GM23338 (cell line): Measurements from ENCODE around the gene SFT2D2. TPM values are rescaled to one million over a fixed set of nuclear protein-coding genes. Genes with fewer than 3 reads are reported as not detected.

Experiments
- ATAC-seq: fragments of 200-7000 bp; cut with Tn5 transposase; 3 replicates; pipeline ENCODE4 v1.9.1; 2020
- DNase-seq: peaks from one replicate; pipeline ENCODE4 v3.0.0-alpha.2; 2015; ENCODE audit warnings: low spot score
- H2AFZ ChIP-seq: fragments of 200-600 bp; sonication (generic); 2 replicates; pipeline ENCODE4 v1.8.0; 2016; ENCODE audit warnings: antibody characterized with exemption, mild to moderate bottlenecking, moderate library complexity
- H3F3A ChIP-seq: fragments of 200-600 bp; sonication (generic); replicated peaks from 2 replicates; pipeline ENCODE4 v1.8.0; 2017; ENCODE audit warnings: antibody characterized with exemption, mixed run types, low read depth
- H3K27ac ChIP-seq: fragments of 200-600 bp; sonication (generic); 2 replicates; pipeline ENCODE4 v1.6.1; 2016; ENCODE audit warnings: low read depth
- H3K27me3 ChIP-seq: fragments of 200-600 bp; sonication (generic); 2 replicates; pipeline ENCODE4 v1.8.0; 2016; ENCODE audit warnings: mild to moderate bottlenecking, mixed run types, moderate library complexity; ENCODE audit not compliant: insufficient read depth
- H3K36me3 ChIP-seq: fragments of 200-600 bp; sonication (generic); 2 replicates; pipeline ENCODE4 v1.8.0; 2016; ENCODE audit warnings: mild to moderate bottlenecking; ENCODE audit not compliant: insufficient read depth
- H3K4me1 ChIP-seq: fragments of 200-600 bp; sonication (generic); 2 replicates; pipeline ENCODE4 v1.8.0; 2016; ENCODE audit warnings: mild to moderate bottlenecking, moderate library complexity; ENCODE audit not compliant: insufficient read depth
- H3K4me2 ChIP-seq: fragments of 200-600 bp; sonication (generic); 2 replicates; pipeline ENCODE4 v1.7.1; 2017; ENCODE audit warnings: mixed run types
- H3K4me3 ChIP-seq: fragments of 200-600 bp; sonication (generic); 2 replicates; pipeline ENCODE4 v1.6.1; 2016; ENCODE audit warnings: mixed run types
- H3K79me2 ChIP-seq: fragments of 200-600 bp; sonication (generic); replicated peaks from 2 replicates; pipeline ENCODE4 v1.8.0; 2017; ENCODE audit warnings: mild to moderate bottlenecking; ENCODE audit not compliant: insufficient read depth
- H3K9me2 ChIP-seq: fragments of 200-600 bp; sonication (generic); 2 replicates; pipeline ENCODE4 v1.8.0; 2017; ENCODE audit not compliant: insufficient read depth
- H4K20me1 ChIP-seq: fragments of 200-600 bp; sonication (generic); replicated peaks from 2 replicates; pipeline ENCODE4 v1.8.0; 2017; ENCODE audit warnings: mild to moderate bottlenecking; ENCODE audit not compliant: insufficient read depth
- H3K27ac Mint-ChIP-seq: 2 replicates; pipeline ENCODE4 v1.8.0; 2020; ENCODE audit warnings: inconsistent platforms, mild to moderate bottlenecking, moderate library complexity, mixed read lengths
- H3K27me3 Mint-ChIP-seq: 3 replicates; pipeline ENCODE4 v1.8.0; 2022; ENCODE audit warnings: low read depth, mild to moderate bottlenecking, moderate library complexity, mixed read lengths, inconsistent platforms; ENCODE audit not compliant: insufficient read depth, poor library complexity
- H3K36me3 Mint-ChIP-seq: 3 replicates; pipeline ENCODE4 v1.8.0; 2021; ENCODE audit warnings: low read depth, mild to moderate bottlenecking, inconsistent platforms, moderate library complexity, mixed read lengths
- H3K4me1 Mint-ChIP-seq: 3 replicates; pipeline ENCODE4 v1.8.0; 2020; ENCODE audit warnings: mild to moderate bottlenecking, inconsistent platforms, mixed read lengths
- H3K4me3 Mint-ChIP-seq: 3 replicates; pipeline ENCODE4 v1.8.0; 2021; ENCODE audit warnings: moderate library complexity, mild to moderate bottlenecking, inconsistent platforms, mixed read lengths
- H3K9me3 Mint-ChIP-seq: 3 replicates; pipeline ENCODE4 v1.8.0; 2020; ENCODE audit warnings: moderate library complexity, mild to moderate bottlenecking, inconsistent platforms, mixed read lengths
- CREB1 ChIP-seq: fragments of 250-450 bp; sonication (Bioruptor Pico); IDR thresholded peaks from 2 replicates; pipeline ENCODE4 v1.5.0; 2020; ENCODE audit warnings: low read depth, mild to moderate bottlenecking, moderate library complexity
- ZNF331 ChIP-seq: fragments of 250-450 bp; sonication (Bioruptor Pico); IDR thresholded peaks from 2 replicates; pipeline ENCODE4 v1.5.0; 2020; ENCODE audit warnings: low read depth, mild to moderate bottlenecking, moderate library complexity
- polyA plus RNA-seq: library from polyadenylated mRNA; unstranded; fragments of >200 nt; fragmentation: Nextera tagmentation; extraction: Ambion mirVana; gene quantifications from 2 replicates; pipeline ENCODE4 v1.2.1, GENCODE V29; 2016
- total RNA-seq: library from RNA; depleted of rRNA; stranded (reverse); fragments of >200 nt; shearing (Covaris generic); gene quantifications from 2 replicates; pipeline ENCODE4 v1.2.3, GENCODE V29; 2014
- TF ChIP-seq, protein P1 (sequence below): fragments of 250-450 bp; sonication (Bioruptor Pico); IDR thresholded peaks from 2 replicates; pipeline ENCODE4 v1.5.0; 2020; ENCODE audit warnings: mild to moderate bottlenecking, moderate library complexity
- TF ChIP-seq, protein P2 (sequence below): IDR thresholded peaks from one replicate; pipeline ENCODE4 v1.6.1; 2018; ENCODE audit warnings: antibody characterized with exemption; ENCODE audit not compliant: unreplicated experiment

SFT2D2 gene
- total and polyA plus RNA-seq, 2 experiments from 2014 or later = 7.6 to 27.2 TPM

DNA sequence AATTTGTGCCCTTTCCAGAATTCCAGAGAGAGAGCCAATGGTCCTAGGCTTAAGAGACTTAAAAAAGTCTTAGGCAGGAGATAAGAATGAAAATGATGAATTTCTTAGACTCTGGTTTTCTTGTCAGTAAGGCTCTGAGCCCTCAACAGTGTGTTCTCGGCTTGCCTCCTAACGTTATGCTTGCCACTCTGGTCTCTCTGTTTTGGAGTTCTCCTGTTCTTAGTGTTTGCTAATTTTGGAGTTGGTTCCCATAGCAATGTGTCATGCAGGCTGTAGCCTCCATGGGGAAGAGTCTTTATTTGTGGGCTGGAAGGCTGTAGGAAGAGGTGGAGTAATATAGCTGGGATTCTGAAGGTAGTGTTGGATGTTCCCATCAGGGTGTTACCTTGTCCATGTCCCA, 74.8 kb downstream of the SFT2D2 start:
- no peak overlapping the region for H3K4me3 Mint-ChIP-seq
- Histone ChIP-seq H3K27me3 (no peaks in the 10 kb centered on the region), H3K4me3 (no peak overlapping the region), H3K79me2 (no peaks in the 10 kb centered on the region), H3F3A (no peaks in the 10 kb centered on the region), H3K9me2 (no peaks in the 10 kb centered on the region; the same call in 1 of the 2 replicates), H3K4me2 (no peak overlapping the region), H2AFZ (no peak overlapping the region), H4K20me1 (no peaks in the 10 kb centered on the region), H3K36me3 (no peaks in the 10 kb centered on the region), H3K4me1 (no peaks in the 10 kb centered on the region), H3K27ac (no peak overlapping the region)
- no peak for TF ChIP-seq ZNF331 (CRISPR knock-in tag)
- TF ChIP-seq CREB1 (CRISPR knock-in tag) = no peak
- TF ChIP-seq, protein P1, sequence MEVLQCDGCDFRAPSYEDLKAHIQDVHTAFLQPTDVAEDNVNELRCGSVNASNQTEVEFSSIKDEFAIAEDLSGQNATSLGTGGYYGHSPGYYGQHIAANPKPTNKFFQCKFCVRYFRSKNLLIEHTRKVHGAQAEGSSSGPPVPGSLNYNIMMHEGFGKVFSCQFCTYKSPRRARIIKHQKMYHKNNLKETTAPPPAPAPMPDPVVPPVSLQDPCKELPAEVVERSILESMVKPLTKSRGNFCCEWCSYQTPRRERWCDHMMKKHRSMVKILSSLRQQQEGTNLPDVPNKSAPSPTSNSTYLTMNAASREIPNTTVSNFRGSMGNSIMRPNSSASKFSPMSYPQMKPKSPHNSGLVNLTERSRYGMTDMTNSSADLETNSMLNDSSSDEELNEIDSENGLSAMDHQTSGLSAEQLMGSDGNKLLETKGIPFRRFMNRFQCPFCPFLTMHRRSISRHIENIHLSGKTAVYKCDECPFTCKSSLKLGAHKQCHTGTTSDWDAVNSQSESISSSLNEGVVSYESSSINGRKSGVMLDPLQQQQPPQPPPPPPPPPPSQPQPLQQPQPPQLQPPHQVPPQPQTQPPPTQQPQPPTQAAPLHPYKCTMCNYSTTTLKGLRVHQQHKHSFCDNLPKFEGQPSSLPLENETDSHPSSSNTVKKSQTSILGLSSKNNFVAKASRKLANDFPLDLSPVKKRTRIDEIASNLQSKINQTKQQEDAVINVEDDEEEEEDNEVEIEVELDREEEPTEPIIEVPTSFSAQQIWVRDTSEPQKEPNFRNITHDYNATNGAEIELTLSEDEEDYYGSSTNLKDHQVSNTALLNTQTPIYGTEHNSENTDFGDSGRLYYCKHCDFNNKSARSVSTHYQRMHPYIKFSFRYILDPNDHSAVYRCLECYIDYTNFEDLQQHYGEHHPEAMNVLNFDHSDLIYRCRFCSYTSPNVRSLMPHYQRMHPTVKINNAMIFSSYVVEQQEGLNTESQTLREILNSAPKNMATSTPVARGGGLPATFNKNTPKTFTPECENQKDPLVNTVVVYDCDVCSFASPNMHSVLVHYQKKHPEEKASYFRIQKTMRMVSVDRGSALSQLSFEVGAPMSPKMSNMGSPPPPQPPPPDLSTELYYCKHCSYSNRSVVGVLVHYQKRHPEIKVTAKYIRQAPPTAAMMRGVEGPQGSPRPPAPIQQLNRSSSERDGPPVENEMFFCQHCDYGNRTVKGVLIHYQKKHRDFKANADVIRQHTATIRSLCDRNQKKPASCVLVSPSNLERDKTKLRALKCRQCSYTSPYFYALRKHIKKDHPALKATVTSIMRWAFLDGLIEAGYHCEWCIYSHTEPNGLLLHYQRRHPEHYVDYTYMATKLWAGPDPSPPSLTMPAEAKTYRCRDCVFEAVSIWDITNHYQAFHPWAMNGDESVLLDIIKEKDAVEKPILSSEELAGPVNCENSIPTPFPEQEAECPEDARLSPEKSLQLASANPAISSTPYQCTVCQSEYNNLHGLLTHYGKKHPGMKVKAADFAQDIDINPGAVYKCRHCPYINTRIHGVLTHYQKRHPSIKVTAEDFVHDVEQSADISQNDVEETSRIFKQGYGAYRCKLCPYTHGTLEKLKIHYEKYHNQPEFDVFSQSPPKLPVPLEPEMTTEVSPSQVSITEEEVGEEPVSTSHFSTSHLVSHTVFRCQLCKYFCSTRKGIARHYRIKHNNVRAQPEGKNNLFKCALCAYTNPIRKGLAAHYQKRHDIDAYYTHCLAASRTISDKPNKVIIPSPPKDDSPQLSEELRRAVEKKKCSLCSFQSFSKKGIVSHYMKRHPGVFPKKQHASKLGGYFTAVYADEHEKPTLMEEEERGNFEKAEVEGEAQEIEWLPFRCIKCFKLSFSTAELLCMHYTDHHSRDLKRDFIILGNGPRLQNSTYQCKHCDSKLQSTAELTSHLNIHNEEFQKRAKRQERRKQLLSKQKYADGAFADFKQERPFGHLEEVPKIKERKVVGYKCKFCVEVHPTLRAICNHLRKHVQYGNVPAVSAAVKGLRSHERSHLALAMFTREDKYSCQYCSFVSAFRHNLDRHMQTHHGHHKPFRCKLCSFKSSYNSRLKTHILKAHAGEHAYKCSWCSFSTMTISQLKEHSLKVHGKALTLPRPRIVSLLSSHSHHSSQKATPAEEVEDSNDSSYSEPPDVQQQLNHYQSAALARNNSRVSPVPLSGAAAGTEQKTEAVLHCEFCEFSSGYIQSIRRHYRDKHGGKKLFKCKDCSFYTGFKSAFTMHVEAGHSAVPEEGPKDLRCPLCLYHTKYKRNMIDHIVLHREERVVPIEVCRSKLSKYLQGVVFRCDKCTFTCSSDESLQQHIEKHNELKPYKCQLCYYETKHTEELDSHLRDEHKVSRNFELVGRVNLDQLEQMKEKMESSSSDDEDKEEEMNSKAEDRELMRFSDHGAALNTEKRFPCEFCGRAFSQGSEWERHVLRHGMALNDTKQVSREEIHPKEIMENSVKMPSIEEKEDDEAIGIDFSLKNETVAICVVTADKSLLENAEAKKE (CRISPR knock-in tag) = no peak
- TF ChIP-seq, protein P2, sequence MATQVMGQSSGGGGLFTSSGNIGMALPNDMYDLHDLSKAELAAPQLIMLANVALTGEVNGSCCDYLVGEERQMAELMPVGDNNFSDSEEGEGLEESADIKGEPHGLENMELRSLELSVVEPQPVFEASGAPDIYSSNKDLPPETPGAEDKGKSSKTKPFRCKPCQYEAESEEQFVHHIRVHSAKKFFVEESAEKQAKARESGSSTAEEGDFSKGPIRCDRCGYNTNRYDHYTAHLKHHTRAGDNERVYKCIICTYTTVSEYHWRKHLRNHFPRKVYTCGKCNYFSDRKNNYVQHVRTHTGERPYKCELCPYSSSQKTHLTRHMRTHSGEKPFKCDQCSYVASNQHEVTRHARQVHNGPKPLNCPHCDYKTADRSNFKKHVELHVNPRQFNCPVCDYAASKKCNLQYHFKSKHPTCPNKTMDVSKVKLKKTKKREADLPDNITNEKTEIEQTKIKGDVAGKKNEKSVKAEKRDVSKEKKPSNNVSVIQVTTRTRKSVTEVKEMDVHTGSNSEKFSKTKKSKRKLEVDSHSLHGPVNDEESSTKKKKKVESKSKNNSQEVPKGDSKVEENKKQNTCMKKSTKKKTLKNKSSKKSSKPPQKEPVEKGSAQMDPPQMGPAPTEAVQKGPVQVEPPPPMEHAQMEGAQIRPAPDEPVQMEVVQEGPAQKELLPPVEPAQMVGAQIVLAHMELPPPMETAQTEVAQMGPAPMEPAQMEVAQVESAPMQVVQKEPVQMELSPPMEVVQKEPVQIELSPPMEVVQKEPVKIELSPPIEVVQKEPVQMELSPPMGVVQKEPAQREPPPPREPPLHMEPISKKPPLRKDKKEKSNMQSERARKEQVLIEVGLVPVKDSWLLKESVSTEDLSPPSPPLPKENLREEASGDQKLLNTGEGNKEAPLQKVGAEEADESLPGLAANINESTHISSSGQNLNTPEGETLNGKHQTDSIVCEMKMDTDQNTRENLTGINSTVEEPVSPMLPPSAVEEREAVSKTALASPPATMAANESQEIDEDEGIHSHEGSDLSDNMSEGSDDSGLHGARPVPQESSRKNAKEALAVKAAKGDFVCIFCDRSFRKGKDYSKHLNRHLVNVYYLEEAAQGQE = no peak
- no peak for DNase-seq
- H3K9me3 Mint-ChIP-seq = no peaks in the 10 kb centered on the region; the same call in 2 of the 3 replicates
- no peak overlapping the region for H3K27ac Mint-ChIP-seq
- no peaks in the 10 kb centered on the region for H3K36me3 Mint-ChIP-seq
- no peaks in the 10 kb centered on the region for H3K27me3 Mint-ChIP-seq
- H3K4me1 Mint-ChIP-seq = peaks cover 10% of the 10 kb centered on the region
- no peak for ATAC-seq
